ENCODE data around the gene PTBP3. TPM values are rescaled to one million over a fixed set of nuclear protein-coding genes. Genes with fewer than 3 reads are reported as not detected.

Gene PTBP3, protein sequence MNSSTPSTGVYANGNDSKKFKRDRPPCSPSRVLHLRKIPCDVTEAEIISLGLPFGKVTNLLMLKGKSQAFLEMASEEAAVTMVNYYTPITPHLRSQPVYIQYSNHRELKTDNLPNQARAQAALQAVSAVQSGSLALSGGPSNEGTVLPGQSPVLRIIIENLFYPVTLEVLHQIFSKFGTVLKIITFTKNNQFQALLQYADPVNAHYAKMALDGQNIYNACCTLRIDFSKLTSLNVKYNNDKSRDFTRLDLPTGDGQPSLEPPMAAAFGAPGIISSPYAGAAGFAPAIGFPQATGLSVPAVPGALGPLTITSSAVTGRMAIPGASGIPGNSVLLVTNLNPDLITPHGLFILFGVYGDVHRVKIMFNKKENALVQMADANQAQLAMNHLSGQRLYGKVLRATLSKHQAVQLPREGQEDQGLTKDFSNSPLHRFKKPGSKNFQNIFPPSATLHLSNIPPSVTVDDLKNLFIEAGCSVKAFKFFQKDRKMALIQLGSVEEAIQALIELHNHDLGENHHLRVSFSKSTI
- 26.7 TPM for polyA plus RNA-seq (2013, experiment 1 of 2)
- polyA plus RNA-seq (2013, experiment 2 of 2): 25.9 TPM

DNA sequence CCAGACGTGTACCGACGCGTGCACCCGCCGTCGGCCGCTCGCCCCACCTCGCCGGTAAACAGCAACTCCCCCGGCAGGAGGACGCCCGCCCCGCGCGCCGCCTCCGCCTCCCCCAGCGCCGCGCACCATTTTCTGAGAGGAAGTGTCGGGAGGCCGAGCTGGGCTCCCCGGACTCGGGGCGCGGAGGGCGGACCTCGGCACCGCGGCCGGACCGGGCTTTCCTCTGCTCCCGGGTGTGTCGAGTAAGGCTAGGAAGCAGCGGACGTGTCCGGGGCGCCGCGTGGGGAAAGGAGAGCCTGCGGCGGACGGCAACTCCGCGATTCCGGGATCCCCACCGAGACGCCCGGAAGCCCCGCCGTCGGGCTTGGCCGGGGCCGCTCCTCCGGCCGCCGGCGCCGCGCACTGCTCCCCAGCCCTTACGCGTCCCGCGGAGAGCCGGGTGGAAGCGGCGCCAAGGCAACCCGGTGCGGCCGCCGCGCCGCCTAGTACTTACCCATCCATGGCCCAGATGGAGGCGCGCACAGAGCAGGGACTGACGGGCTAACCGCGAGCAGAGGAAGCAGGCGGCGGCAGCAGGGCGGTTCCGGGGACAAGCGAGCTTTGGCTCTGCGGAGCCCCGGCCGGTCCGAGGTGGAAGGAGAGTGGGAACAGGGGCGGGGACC, at the start of gene PTBP3:
Gene PTBP3, minus strand, starts transcription at position 643 of the 662 bp plus-strand sequence. CDS start 35,754 bp downstream, outside the sequence.
- Histone ChIP-seq H3K27me3 (ENCODE audit: control insufficient read depth in 1 of 2, insufficient read depth in 1 of 2, low read length in 2 of 2) (no peaks in the 10 kb centered on the region), H3K14ac (ENCODE audit: low read length in 2 of 2) (peak within 1 kb of the TSS in 1 of 2 experiments; percentile 100), H4K8ac (ENCODE audit: low read length) (peak within 1 kb of the TSS; percentile 83), H4K91ac (ENCODE audit: low read length) (peak within 1 kb of the TSS; percentile 83), H2BK5ac (ENCODE audit: low read depth, low read length, poor library complexity, severe bottlenecking) (peak within 1 kb of the TSS; percentile 90), H3K4me2 (ENCODE audit: low read length, poor library complexity, severe bottlenecking) (peak within 1 kb of the TSS; percentile 61), H2BK120ac (ENCODE audit: low read depth, low read length) (peak within 1 kb of the TSS; percentile 94), H3K9me3 (ENCODE audit: control insufficient read depth, low read length) (no peaks in the 10 kb centered on the region), H3K79me1 (replicated peaks; ENCODE audit: low read length, poor library complexity, severe bottlenecking) (no peaks in the 10 kb centered on the region), H3K9ac (ENCODE audit: low read length) (peak within 1 kb of the TSS; percentile 96), H3K18ac (ENCODE audit: low read depth in 1 of 2, low read length in 2 of 2) (peak within 1 kb of the TSS; percentile 95 to 100), H3K4me1 (ENCODE audit: control insufficient read depth, insufficient read depth, low read depth, low read length) (no peaks in the 10 kb centered on the region), H3K23ac (ENCODE audit: low read length in 2 of 2) (peak within 1 kb of the TSS in 1 of 2 experiments; percentile 99), H2BK12ac (ENCODE audit: low read length in 2 of 2) (peak within 1 kb of the TSS in 1 of 2 experiments; percentile 93), H3K4me3 (ENCODE audit: insufficient read depth in 1 of 2, low read depth in 1 of 2, low read length in 2 of 2) (peak within 1 kb of the TSS; percentile 95 to 99), H2AK5ac (ENCODE audit: low read length, severe bottlenecking) (no peak within 1 kb of the TSS), H2BK15ac (ENCODE audit: low read depth, poor library complexity, severe bottlenecking) (peak within 1 kb of the TSS; percentile 99), H3K36me3 (ENCODE audit: control insufficient read depth in 1 of 2, insufficient read depth in 2 of 2, low read depth in 1 of 2, low read length in 2 of 2) (no peaks in the 10 kb centered on the region), H3K4ac (ENCODE audit: low read depth in 1 of 2, low read length in 2 of 2) (peak within 1 kb of the TSS; percentile 76 to 100), H3K27ac (ENCODE audit: low read length, poor library complexity, severe bottlenecking) (peak within 1 kb of the TSS; percentile 90), H2AFZ (ENCODE audit: low read depth, low read length) (peak within 1 kb of the TSS; percentile 93)
- DNase-seq: peak; percentile 80
- under 1% methylated on average over 54 of the region's 90 CpGs for WGBS

DNA sequence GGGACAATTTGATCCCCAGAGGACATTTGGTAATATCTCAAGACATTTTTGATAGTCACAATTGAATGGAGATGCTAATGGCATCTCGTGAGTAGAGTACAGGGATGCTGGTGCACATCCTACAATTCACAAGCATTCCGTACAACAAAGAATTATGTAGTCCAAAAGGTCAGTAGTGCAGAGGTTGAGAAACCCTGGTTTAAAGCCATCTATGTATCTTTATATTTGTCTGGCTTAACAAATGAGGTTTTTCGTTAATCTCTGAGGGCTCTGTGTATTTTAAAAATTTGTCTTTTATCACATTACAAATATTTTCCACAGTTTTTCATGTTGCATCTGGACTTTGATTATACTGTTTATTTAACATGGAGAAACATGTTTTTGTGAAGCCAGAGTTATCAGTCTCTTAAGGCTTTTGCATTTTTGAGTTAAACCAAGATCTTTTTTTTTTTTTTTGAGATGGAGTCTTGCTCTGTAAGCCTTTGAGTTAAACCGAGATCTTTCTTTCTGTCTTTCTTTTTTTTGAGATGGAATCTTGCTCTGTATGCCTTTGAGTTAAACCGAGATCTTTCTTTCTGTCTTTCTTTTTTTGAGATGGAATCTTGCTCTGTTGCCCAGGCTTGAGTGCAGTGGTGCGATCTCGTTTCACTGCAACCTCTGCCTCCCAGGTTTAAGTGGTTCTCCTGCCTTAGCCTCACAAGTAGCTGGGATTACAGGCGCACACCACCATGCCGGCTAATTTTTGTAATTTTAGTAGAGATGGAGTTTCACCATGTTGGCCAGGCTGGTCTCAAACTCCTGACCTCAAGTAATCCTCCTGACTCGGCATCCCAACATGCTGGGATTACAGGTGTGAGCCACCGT, 49.3 kb upstream of the PTBP3 start:
- H2AFZ ChIP-seq (ENCODE audit: low read depth, low read length): no peak overlapping the region
- peak overlapping the region; percentile 42 for H3K9ac ChIP-seq (ENCODE audit: low read length)
- H3K27ac ChIP-seq (ENCODE audit: low read length, poor library complexity, severe bottlenecking): no peak overlapping the region
- no peaks in the 10 kb centered on the region for H3K27me3 ChIP-seq (ENCODE audit: control insufficient read depth in 1 of 2, insufficient read depth in 1 of 2, low read length in 2 of 2)
- peaks cover 7% of the 10 kb centered on the region for H3K4me1 ChIP-seq (ENCODE audit: control insufficient read depth, insufficient read depth, low read depth, low read length)
- H3K9me3 ChIP-seq (ENCODE audit: control insufficient read depth, low read length): no peaks in the 10 kb centered on the region
- peaks cover 0 to 15% of the 10 kb centered on the region in 2 experiments for H3K36me3 ChIP-seq (ENCODE audit: control insufficient read depth in 1 of 2, insufficient read depth in 2 of 2, low read depth in 1 of 2, low read length in 2 of 2)
- 96% methylated on average over 7 of the region's 11 CpGs for WGBS
- no peak overlapping the region for H2BK5ac ChIP-seq (ENCODE audit: low read depth, low read length, poor library complexity, severe bottlenecking)
- no peak overlapping the region for H4K8ac ChIP-seq (ENCODE audit: low read length)
- no peak overlapping the region for H3K4me3 ChIP-seq (ENCODE audit: insufficient read depth in 1 of 2, low read depth in 1 of 2, low read length in 2 of 2)
- peaks cover 11% of the 10 kb centered on the region for H3K79me1 ChIP-seq (replicated peaks; ENCODE audit: low read length, poor library complexity, severe bottlenecking)
- no peak overlapping the region for H2AK5ac ChIP-seq (ENCODE audit: low read length, severe bottlenecking)
- no peak overlapping the region for H2BK15ac ChIP-seq (ENCODE audit: low read depth, poor library complexity, severe bottlenecking)
- no peak overlapping the region for H3K14ac ChIP-seq (ENCODE audit: low read length in 2 of 2)
- no peak overlapping the region for H3K23ac ChIP-seq (ENCODE audit: low read length in 2 of 2)
- no peak overlapping the region for H3K18ac ChIP-seq (ENCODE audit: low read depth in 1 of 2, low read length in 2 of 2)
- H2BK12ac ChIP-seq (ENCODE audit: low read length in 2 of 2): no peak overlapping the region
- H2BK120ac ChIP-seq (ENCODE audit: low read depth, low read length): no peak overlapping the region
- DNase-seq: no peak
- H3K4me2 ChIP-seq (ENCODE audit: low read length, poor library complexity, severe bottlenecking): no peak overlapping the region
- no peak overlapping the region for H4K91ac ChIP-seq (ENCODE audit: low read length)
- H3K4ac ChIP-seq (ENCODE audit: low read depth in 1 of 2, low read length in 2 of 2): no peak overlapping the region

DNA sequence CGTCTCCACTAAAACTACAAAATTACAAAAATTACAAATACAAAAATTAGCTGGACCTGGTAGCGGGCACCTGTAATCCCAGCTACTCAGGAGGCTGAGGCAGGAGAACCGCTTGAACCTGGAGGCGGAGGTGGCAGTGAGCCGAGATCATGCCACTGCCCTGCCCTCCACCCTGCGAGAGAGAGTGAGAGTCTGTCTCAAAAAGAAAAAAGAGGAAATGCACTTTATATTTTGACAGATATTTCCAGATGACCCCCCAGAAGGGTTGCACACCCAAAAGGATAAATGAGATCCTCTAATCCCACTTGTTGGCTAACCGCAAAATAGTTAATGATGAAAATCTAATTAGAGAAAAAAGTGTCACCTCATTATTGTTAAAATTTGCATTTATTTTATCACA, 48.6 kb upstream of the PTBP3 start:
- no peak overlapping the region for H2BK12ac ChIP-seq (ENCODE audit: low read length in 2 of 2)
- no peak overlapping the region for H2AFZ ChIP-seq (ENCODE audit: low read depth, low read length)
- H2AK5ac ChIP-seq (ENCODE audit: low read length, severe bottlenecking): no peak overlapping the region
- H2BK15ac ChIP-seq (ENCODE audit: low read depth, poor library complexity, severe bottlenecking): no peak overlapping the region
- no peak overlapping the region for H3K4me3 ChIP-seq (ENCODE audit: insufficient read depth in 1 of 2, low read depth in 1 of 2, low read length in 2 of 2)
- H3K23ac ChIP-seq (ENCODE audit: low read length in 2 of 2): no peak overlapping the region
- no peak for DNase-seq
- H3K27me3 ChIP-seq (ENCODE audit: control insufficient read depth in 1 of 2, insufficient read depth in 1 of 2, low read length in 2 of 2): no peaks in the 10 kb centered on the region
- H4K8ac ChIP-seq (ENCODE audit: low read length): no peak overlapping the region
- no peak overlapping the region for H3K14ac ChIP-seq (ENCODE audit: low read length in 2 of 2)
- H3K4ac ChIP-seq (ENCODE audit: low read depth in 1 of 2, low read length in 2 of 2): no peak overlapping the region
- no peak overlapping the region for H3K27ac ChIP-seq (ENCODE audit: low read length, poor library complexity, severe bottlenecking)
- H3K18ac ChIP-seq (ENCODE audit: low read depth in 1 of 2, low read length in 2 of 2): no peak overlapping the region
- no peak overlapping the region for H3K4me2 ChIP-seq (ENCODE audit: low read length, poor library complexity, severe bottlenecking)
- WGBS: 100% methylated on average over 5 of the region's 7 CpGs
- no peak overlapping the region for H2BK5ac ChIP-seq (ENCODE audit: low read depth, low read length, poor library complexity, severe bottlenecking)
- H3K9ac ChIP-seq (ENCODE audit: low read length): no peak overlapping the region
- H3K4me1 ChIP-seq (ENCODE audit: control insufficient read depth, insufficient read depth, low read depth, low read length): peaks cover 7% of the 10 kb centered on the region
- H3K9me3 ChIP-seq (ENCODE audit: control insufficient read depth, low read length): no peaks in the 10 kb centered on the region
- H4K91ac ChIP-seq (ENCODE audit: low read length): no peak overlapping the region
- H2BK120ac ChIP-seq (ENCODE audit: low read depth, low read length): no peak overlapping the region
- H3K79me1 ChIP-seq (replicated peaks; ENCODE audit: low read length, poor library complexity, severe bottlenecking): peaks cover 8% of the 10 kb centered on the region
- peaks cover 0 to 8% of the 10 kb centered on the region in 2 experiments for H3K36me3 ChIP-seq (ENCODE audit: control insufficient read depth in 1 of 2, insufficient read depth in 2 of 2, low read depth in 1 of 2, low read length in 2 of 2)
